Measurements from ENCODE around the gene MEGF6.
"Not testable (repeated sequence)": the region's sequence is repeated elsewhere in the genome, so short reads cannot be mapped to it uniquely, and the experiment has no call there.

Gene MEGF6

DNA sequence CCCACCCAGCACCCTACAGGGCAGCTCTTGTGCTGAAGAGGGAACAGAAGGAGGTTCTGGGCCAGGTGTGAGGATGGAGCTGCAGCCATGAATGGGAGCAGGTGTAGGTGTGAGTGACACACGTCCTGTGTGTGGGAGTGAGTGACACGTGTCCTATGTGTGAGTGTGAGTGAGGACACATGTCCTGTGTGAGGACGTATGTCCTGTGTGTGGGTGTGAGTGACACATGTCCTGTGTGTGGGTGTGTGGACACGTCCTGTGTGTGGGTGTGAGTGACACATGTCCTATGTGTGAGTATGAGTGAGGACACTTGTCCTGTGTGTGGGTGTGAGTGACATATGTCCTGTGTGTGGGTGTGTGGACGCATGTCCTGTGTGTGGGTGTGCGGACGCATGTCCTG lies 26.4 kb downstream of the MEGF6 start:
- DNase-seq (ENCODE audit: low read depth), result no peak
- no peak overlapping the region for H3K4me3 ChIP-seq (ENCODE audit: low read depth, low read length)
- TF ChIP-seq, protein P1, sequence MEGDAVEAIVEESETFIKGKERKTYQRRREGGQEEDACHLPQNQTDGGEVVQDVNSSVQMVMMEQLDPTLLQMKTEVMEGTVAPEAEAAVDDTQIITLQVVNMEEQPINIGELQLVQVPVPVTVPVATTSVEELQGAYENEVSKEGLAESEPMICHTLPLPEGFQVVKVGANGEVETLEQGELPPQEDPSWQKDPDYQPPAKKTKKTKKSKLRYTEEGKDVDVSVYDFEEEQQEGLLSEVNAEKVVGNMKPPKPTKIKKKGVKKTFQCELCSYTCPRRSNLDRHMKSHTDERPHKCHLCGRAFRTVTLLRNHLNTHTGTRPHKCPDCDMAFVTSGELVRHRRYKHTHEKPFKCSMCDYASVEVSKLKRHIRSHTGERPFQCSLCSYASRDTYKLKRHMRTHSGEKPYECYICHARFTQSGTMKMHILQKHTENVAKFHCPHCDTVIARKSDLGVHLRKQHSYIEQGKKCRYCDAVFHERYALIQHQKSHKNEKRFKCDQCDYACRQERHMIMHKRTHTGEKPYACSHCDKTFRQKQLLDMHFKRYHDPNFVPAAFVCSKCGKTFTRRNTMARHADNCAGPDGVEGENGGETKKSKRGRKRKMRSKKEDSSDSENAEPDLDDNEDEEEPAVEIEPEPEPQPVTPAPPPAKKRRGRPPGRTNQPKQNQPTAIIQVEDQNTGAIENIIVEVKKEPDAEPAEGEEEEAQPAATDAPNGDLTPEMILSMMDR (conservative IDR thresholded peaks at IDR 0.05; ENCODE audit: low read depth, low read length), result no peak

DNA sequence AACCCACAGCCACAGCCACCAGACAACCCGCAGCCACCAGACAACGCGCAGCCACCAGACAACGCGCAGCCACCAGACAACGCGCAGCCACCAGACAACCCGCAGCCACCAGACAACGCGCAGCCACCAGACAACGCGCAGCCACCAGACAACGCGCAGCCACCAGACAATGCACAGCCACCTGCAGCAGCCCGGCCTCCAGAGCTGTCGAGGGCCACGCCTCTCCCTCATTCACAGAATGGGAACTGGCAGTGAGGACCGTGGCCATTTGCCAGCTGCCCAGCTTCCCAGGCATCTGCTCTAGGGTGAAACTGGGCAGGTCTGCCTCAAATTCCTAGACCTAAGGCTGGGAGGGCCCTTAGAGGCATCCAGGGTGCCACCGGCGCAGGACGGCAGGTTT lies 27.6 kb downstream of the MEGF6 start:
- H3K4me3 ChIP-seq (ENCODE audit: low read depth, low read length), result not testable (repeated sequence)

DNA sequence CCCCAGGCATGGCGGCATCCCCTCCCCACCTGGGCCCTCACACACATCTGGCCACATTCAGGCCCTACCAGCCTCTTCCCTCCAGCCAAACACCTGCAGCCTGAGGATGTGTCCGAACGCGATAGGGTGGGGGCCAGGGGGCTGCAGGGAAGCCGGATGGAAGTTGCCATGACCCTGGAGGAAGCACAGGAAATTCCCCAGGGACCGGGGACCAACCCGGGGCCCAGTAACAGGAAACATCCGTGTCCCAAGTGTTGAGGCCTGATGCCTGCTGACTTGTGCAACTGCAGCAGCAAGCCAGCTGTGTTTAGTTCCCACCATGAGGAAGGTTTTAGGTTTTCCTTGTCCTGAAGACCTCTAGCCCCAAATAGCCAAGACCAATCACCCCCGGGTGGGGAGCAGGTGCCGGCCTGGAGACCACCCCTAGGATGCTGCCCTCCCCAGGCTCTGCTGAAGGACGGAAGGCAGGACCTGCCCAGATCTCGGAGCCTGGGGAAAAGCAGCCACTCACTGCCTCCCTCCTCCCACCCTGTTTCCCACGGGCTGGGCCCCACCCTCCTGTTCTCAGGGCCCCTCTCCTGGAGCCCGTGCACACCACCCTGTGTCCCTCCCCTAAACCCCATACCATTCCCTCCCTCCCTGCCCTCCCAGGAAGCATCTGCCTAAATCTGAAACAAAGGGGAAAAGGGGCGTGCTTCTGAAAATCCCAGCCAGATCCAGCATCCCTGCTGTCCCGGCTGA lies 29.8 kb downstream of the MEGF6 start:
- TF ChIP-seq, protein P1 (conservative IDR thresholded peaks at IDR 0.05; ENCODE audit: low read depth, low read length), result no peak
- DNase-seq (ENCODE audit: low read depth), result peak; percentile 12

More for the DNA sequence above, 27.6 kb downstream of the MEGF6 start:
- DNase-seq (ENCODE audit: low read depth), result not testable (repeated sequence)

DNA sequence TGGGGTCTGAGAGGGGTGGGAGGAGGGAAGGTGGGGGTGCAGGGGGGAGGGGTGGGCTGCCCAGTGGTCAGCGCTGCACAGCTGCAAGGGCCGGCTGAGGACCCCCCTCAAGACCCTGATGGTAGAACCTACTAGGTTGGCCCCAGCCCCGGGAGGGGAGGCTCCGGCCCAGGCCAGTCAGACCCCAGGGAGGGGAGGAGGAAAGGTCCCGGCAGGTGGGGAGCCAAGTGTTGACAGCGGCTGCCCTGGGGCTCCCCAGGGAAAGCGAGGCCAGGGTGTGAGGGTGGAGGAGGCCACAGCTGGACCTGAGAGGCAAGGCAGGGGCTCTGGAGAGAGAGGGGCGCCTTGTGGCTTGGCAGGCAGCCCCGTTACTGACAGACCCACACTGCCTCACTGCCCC lies 31.1 kb downstream of the MEGF6 start:
- no peak for DNase-seq (ENCODE audit: low read depth)
- TF ChIP-seq, protein P1 (conservative IDR thresholded peaks at IDR 0.05; ENCODE audit: low read depth, low read length), result no peak
- no peak overlapping the region for H3K4me3 ChIP-seq (ENCODE audit: low read depth, low read length)

More for the DNA sequence above, 29.8 kb downstream of the MEGF6 start:
- no peak overlapping the region for H3K4me3 ChIP-seq (ENCODE audit: low read depth, low read length)

DNA sequence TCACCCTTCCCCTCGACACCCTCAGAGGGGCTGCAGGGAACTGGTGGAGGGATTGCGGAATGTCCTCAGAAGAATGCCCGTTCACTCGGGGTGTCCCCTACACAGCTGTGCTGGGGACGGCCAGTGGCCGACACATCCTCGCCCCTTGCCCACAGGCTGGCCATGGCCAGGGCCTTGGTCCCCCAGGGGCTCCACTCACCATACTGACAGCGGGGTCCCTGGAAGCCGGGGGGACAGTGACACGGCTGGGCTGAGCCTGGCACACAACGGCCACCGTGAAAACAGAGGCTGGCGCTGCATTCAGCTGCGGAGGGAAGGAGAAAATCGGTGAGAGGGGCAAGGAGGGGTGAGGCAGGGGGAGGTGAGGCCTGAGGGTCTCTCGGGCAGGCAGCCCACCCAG lies 31.7 kb downstream of the MEGF6 start:
- no peak overlapping the region for H3K4me3 ChIP-seq (ENCODE audit: low read depth, low read length)
- TF ChIP-seq, protein P1 (conservative IDR thresholded peaks at IDR 0.05; ENCODE audit: low read depth, low read length), result no peak
- DNase-seq (ENCODE audit: low read depth), result no peak

DNA sequence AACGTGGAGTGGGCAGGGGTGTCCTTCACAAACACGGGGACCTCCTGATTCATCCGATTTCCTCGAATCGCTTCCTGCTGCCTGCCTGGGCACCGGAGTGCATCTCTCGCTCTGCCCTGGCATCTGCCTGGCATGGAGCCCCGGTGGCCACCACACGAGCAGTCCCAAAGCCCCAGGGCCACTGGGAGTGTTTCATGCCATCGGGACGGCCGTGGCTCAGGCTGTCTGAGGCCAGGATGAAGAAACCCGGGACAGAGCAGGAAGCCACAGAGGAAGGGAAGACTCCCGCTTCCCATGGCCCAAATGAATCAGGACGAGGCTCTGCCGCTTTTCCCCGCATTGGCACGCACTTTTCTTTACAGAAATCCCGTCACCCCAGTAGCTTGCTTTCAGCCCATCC lies 32.4 kb downstream of the MEGF6 start:
- H3K4me3 ChIP-seq (ENCODE audit: low read depth, low read length), result no peak overlapping the region
- no peak for DNase-seq (ENCODE audit: low read depth)
- TF ChIP-seq, protein P1 (conservative IDR thresholded peaks at IDR 0.05; ENCODE audit: low read depth, low read length), result no peak

DNA sequence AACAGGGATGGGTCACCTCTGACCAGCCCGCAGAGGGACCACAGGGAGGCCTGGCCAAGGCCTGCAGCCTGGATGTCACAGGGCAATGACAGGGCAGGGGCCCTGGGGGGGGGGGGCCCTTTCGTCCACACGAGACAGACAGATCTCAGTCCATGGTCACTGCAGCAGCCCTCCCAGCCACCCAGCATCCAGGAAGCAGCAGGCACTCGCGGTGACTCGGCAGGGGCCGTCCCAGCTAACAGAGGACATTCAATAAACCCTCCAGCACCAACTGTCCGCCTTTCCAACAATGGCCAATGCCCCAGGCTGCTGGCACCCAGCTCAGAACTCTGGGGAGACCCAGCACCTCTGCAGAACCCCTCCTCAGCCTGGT lies 32.9 kb downstream of the MEGF6 start:
- TF ChIP-seq, protein P1 (conservative IDR thresholded peaks at IDR 0.05; ENCODE audit: low read depth, low read length), result no peak
- no peak for DNase-seq (ENCODE audit: low read depth)
- H3K4me3 ChIP-seq (ENCODE audit: low read depth, low read length), result no peak overlapping the region
